ENCODE measurements around the gene SUOX. TPM values are rescaled to one million over a fixed set of nuclear protein-coding genes. Genes with fewer than 3 reads are reported as not detected.
A peak's percentile ranks its signal among the peaks of the same experiment; 100 is the strongest.
"Not testable (repeated sequence)": the region's sequence is repeated elsewhere in the genome, so short reads cannot be mapped to it uniquely, and the experiment has no call there.

SUOX gene
- total RNA-seq, 2 experiments from 2014 or later, result 2.9 to 3.4 TPM

GRCh38 chr12:55983232-55983842 lies 13.7 kb upstream of the SUOX start:
- intact Hi-C loops (cut with DNase I, micrococcal nuclease), result no loop called here
- CTCF ChIA-PET, result interaction anchor here (0.6 to 7.1 kb wide), 7 partner anchors 10 to 245 kb away, joined by 3 to 57 read pairs (median 3); partner anchors contain the start of genes RAB5B and SUOX
- Mint-ChIP-seq H3K27me3 (no peaks in the 10 kb centered on the region), H3K27ac (no peak overlapping the region), H3K4me1 (peaks cover 6% of the 10 kb centered on the region), H3K9me3 (ENCODE audit: low read depth) (no peaks in the 10 kb centered on the region), H3K4me3 (no peak overlapping the region), H3K36me3 (ENCODE audit: low read depth) (peaks cover 26% of the 10 kb centered on the region)
- POLR2A ChIA-PET, result interaction anchor here (1.6 kb wide), 1 partner anchor 10 kb away, joined by 7 read pairs; the partner anchor contains the start of gene RAB5B
- ATAC-seq (no peak), DNase-seq (no peak)

DNA sequence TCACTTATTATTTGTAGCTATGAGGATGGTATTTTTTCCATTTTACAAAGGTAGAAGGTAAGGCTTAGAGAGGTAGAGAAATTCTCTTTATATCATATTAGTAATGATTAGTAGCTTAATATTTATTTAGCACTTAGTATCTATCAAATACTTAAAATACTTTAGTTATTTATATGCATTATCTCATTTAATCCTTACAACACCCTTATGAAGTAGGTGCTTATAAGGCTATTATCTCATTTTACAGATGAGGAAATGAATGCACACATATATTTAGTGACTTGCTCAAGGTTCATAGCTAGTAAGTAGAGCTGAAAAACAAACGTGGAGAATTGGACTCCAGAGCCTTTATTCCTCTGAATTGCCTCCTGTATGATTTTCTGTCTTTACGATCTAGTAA lies 12.2 kb upstream of the SUOX start:
- H3K36me3 Mint-ChIP-seq (ENCODE audit: low read depth), result peaks cover 33% of the 10 kb centered on the region
- H3K4me1 Mint-ChIP-seq, result peaks cover 5% of the 10 kb centered on the region
- intact Hi-C loops (cut with DNase I, micrococcal nuclease), result no loop called here
- POLR2A ChIA-PET, result no interaction called here
- DNase-seq, result no peak
- H3K4me3 Mint-ChIP-seq, result no peak overlapping the region
- no peak for ATAC-seq
- H3K27me3 Mint-ChIP-seq, result no peaks in the 10 kb centered on the region
- CTCF ChIA-PET, result interaction anchor here (1.3 to 7.1 kb wide), 3 partner anchors 11 to 246 kb away, joined by 5 to 57 read pairs (median 6); partner anchors contain the start of genes RAB5B and SUOX
- no peak overlapping the region for H3K27ac Mint-ChIP-seq
- no peaks in the 10 kb centered on the region for H3K9me3 Mint-ChIP-seq (ENCODE audit: low read depth)

DNA sequence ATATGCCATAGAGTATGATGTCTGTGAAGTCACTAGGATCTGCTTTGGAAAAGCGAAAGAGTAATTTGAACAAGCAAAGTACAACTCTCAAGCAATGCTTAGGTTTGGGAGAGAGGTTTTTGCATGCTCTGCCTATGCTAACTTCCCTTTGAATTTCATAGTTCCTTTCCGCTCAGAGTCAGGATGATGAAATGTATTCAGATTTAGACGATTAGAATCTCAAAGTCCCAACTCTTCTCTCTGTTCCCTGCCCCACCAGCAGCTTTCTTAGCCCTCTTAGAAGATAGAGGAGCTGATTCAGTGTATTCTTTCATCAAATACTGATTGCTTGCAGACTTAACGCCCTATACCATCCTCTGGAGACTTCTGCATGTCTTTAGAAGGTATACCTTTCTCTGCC lies 11.7 kb upstream of the SUOX start:
- ChIA-PET CTCF (interaction anchor here (0.7 to 7.1 kb wide), 4 partner anchors 11 to 247 kb away, joined by 3 to 57 read pairs (median 6); partner anchors contain the start of genes RAB5B and SUOX), POLR2A (interaction anchor here (0.6 kb wide), 1 partner anchor 167 kb away, joined by 3 read pairs; the partner anchor contains the start of gene ORMDL2)
- ATAC-seq, result no peak
- H3K27ac Mint-ChIP-seq, result no peak overlapping the region
- no peaks in the 10 kb centered on the region for H3K9me3 Mint-ChIP-seq (ENCODE audit: low read depth)
- H3K27me3 Mint-ChIP-seq, result no peaks in the 10 kb centered on the region
- H3K36me3 Mint-ChIP-seq (ENCODE audit: low read depth), result peaks cover 36% of the 10 kb centered on the region
- no peak for DNase-seq
- intact Hi-C loops (cut with DNase I, micrococcal nuclease), result no loop called here
- no peak overlapping the region for H3K4me3 Mint-ChIP-seq
- H3K4me1 Mint-ChIP-seq, result peaks cover 5% of the 10 kb centered on the region

GRCh38 chr12:55985976-55986375 lies 11.1 kb upstream of the SUOX start:
- ATAC-seq; H3K27me3 Mint-ChIP-seq; H3K4me3 Mint-ChIP-seq; H3K27ac Mint-ChIP-seq; DNase-seq; H3K4me1 Mint-ChIP-seq; H3K9me3 Mint-ChIP-seq (ENCODE audit: low read depth); intact Hi-C loops (cut with DNase I, micrococcal nuclease): not testable (repeated sequence)
- peaks cover 37% of the 10 kb centered on the region for H3K36me3 Mint-ChIP-seq (ENCODE audit: low read depth)
- POLR2A ChIA-PET, result interaction anchor here (0.6 kb wide), 1 partner anchor 168 kb away, joined by 3 read pairs; the partner anchor contains the start of gene ORMDL2
- CTCF ChIA-PET, result interaction anchor here (0.7 to 7.1 kb wide), 3 partner anchors 8 to 14 kb away, joined by 3 to 57 read pairs (median 3); partner anchors contain the start of gene SUOX

GRCh38 chr12:55991110-55991509 lies 6.0 kb upstream of the SUOX start:
- no peak for DNase-seq
- ChIA-PET CTCF (interaction anchor here (0.7 to 1.5 kb wide), 7 partner anchors 10 to 358 kb away, joined by 3 to 5 read pairs (median 3); partner anchors contain the start of gene RAB5B), POLR2A (no interaction called here)
- Mint-ChIP-seq H3K27me3 (no peaks in the 10 kb centered on the region), H3K4me1 (peaks cover 7% of the 10 kb centered on the region), H3K36me3 (ENCODE audit: low read depth) (peaks cover 39% of the 10 kb centered on the region), H3K9me3 (ENCODE audit: low read depth) (no peaks in the 10 kb centered on the region), H3K27ac (no peak overlapping the region), H3K4me3 (no peak overlapping the region)
- no peak for ATAC-seq
- intact Hi-C loops (cut with DNase I, micrococcal nuclease), result no loop called here

- intact Hi-C loops (cut with DNase I, micrococcal nuclease), result no loop called here
- no peak overlapping the region for H3K4me3 Mint-ChIP-seq
- no peaks in the 10 kb centered on the region for H3K9me3 Mint-ChIP-seq (ENCODE audit: low read depth)
- CTCF ChIA-PET, result interaction anchor here (0.6 to 1.2 kb wide), 4 partner anchors 12 to 56 kb away, joined by 3 to 4 read pairs (median 3); no protein-coding TSS in a partner anchor
- H3K27ac Mint-ChIP-seq, result peak overlapping the region; percentile 5
- H3K4me1 Mint-ChIP-seq, result peaks cover 14% of the 10 kb centered on the region
- ATAC-seq (no peak), DNase-seq (no peak)
- H3K27me3 Mint-ChIP-seq, result peaks cover 2% of the 10 kb centered on the region
- POLR2A ChIA-PET, result no interaction called here
- peaks cover 32% of the 10 kb centered on the region for H3K36me3 Mint-ChIP-seq (ENCODE audit: low read depth)
These were observed 3.7 kb upstream of the SUOX start for GRCh38 chr12:55993230-55993853.

DNA sequence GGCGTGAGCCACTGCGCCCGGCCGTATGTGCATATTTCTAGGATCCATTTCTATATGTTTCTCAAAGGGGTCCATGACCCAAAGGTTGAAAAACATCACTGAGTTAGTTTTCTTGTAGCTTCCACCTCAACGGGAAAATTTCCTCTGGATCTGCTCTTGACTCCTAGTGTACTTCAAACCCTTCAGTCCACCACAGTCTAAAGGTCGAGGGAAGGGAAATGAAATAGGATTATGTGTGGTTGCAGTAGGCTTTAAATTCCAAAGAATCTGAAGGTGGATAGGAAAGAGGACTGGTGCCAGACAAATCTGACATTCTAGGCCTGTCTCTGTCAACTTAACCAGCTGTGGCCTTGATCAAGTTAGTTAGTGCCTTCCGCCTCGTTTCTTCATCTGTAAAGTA lies 1.7 kb upstream of the SUOX start:
- H3K27me3 Mint-ChIP-seq, result peaks cover 3% of the 10 kb centered on the region
- no peak overlapping the region for H3K4me3 Mint-ChIP-seq
- H3K36me3 Mint-ChIP-seq (ENCODE audit: low read depth), result peaks cover 22% of the 10 kb centered on the region
- intact Hi-C loops (cut with DNase I, micrococcal nuclease), result no loop called here
- ChIA-PET CTCF (interaction anchor here (0.7 to 5.8 kb wide), 33 partner anchors 11 to 646 kb away, joined by 3 to 69 read pairs (median 5); partner anchors contain the start of genes IKZF4, PA2G4 and RAB5B), POLR2A (interaction anchor here (0.7 to 1.3 kb wide), 3 partner anchors 49 to 271 kb away, joined by 3 to 6 read pairs (median 3); no protein-coding TSS in a partner anchor)
- H3K9me3 Mint-ChIP-seq (ENCODE audit: low read depth), result no peaks in the 10 kb centered on the region
- no peak for DNase-seq
- H3K27ac Mint-ChIP-seq, result no peak overlapping the region
- no peak for ATAC-seq
- peaks cover 20% of the 10 kb centered on the region for H3K4me1 Mint-ChIP-seq

- intact Hi-C loops (cut with DNase I, micrococcal nuclease), result loop anchor here (1.0 kb wide), 3 partner anchors 33 to 108 kb away; partner anchors contain the start of genes RPS26 (in 2 of the 2) and PA2G4 (in 1 of the 2)
- Mint-ChIP-seq H3K27ac (peak overlapping the region; percentile 37), H3K36me3 (ENCODE audit: low read depth) (peaks cover 14% of the 10 kb centered on the region), H3K4me3 (peak overlapping the region; percentile 56), H3K9me3 (ENCODE audit: low read depth) (no peaks in the 10 kb centered on the region), H3K4me1 (peaks cover 20% of the 10 kb centered on the region), H3K27me3 (peaks cover 3% of the 10 kb centered on the region)
- DNase-seq, result peak; percentile 79
- peak; percentile 61 for ATAC-seq
- ChIA-PET CTCF (interaction anchor here (0.6 to 5.8 kb wide), 40 partner anchors 11 to 1413 kb away, joined by 3 to 69 read pairs (median 5); partner anchors contain the start of genes IKZF4, PA2G4 and RAB5B), POLR2A (interaction anchor here (0.7 to 1.3 kb wide), 7 partner anchors 14 to 270 kb away, joined by 3 to 6 read pairs (median 4); partner anchors contain the start of gene RAB5B)
These were observed 818 bp upstream of the SUOX start for GRCh38 chr12:55996201-55996714.

DNA sequence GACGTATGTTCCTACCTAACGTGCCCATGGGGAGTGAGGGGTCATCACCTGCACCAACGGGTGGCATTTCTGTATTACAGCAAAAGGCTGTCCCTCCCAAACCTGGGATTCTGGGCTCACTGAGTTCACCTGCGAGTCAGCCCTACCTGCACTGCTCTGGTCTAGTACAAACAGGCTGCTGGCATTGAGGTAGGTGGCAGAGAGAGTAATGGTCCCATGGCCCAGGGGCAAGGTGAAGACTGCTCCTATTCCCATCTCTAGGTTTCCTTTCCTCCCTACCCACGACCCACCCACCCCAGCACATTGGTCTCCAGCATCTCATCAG lies 421 bp downstream of the SUOX start:
- H3K9me3 Mint-ChIP-seq (ENCODE audit: low read depth), result no peaks in the 10 kb centered on the region
- ChIA-PET POLR2A (interaction anchor here (0.5 to 1.2 kb wide), 4 partner anchors 50 to 218 kb away, joined by 3 to 4 read pairs (median 3); partner anchors contain the start of gene DNAJC14), CTCF (interaction anchor here (0.7 to 5.8 kb wide), 10 partner anchors 8 to 274 kb away, joined by 3 to 69 read pairs (median 4); partner anchors contain the start of gene PA2G4)
- intact Hi-C loops (cut with DNase I, micrococcal nuclease), result no loop called here
- peak; percentile 24 for ATAC-seq
- H3K27me3 Mint-ChIP-seq, result peaks cover 3% of the 10 kb centered on the region
- no peak overlapping the region for H3K27ac Mint-ChIP-seq
- H3K4me3 Mint-ChIP-seq, result peak overlapping the region; percentile 56
- peaks cover 20% of the 10 kb centered on the region for H3K4me1 Mint-ChIP-seq
- H3K36me3 Mint-ChIP-seq (ENCODE audit: low read depth), result peaks cover 4% of the 10 kb centered on the region
- no peak for DNase-seq

GRCh38 chr12:55999522-55999921 lies 2.4 kb downstream of the SUOX start:
- H3K36me3 Mint-ChIP-seq (ENCODE audit: low read depth); ATAC-seq; H3K4me3 Mint-ChIP-seq; H3K27me3 Mint-ChIP-seq; intact Hi-C loops (cut with DNase I, micrococcal nuclease); H3K9me3 Mint-ChIP-seq (ENCODE audit: low read depth); H3K27ac Mint-ChIP-seq: not testable (repeated sequence)
- ChIA-PET POLR2A (interaction anchor here (1.2 kb wide), 1 partner anchor 119 kb away, joined by 3 read pairs; the partner anchor contains the start of gene ZC3H10), CTCF (interaction anchor here (1.0 to 5.8 kb wide), 6 partner anchors 12 to 46 kb away, joined by 3 to 49 read pairs (median 4); no protein-coding TSS in a partner anchor)
- peak; percentile 28 for DNase-seq
- peaks cover 20% of the 10 kb centered on the region for H3K4me1 Mint-ChIP-seq

All from activated CD4-positive, alpha-beta T cell treated with anti-CD3 and anti-CD28 coated beads for 36 hours (primary cell).